ENCODE measurements around the gene ALPP. TPM values are rescaled to one million over a fixed set of nuclear protein-coding genes. Genes with fewer than 3 reads are reported as not detected.
"Not testable (repeated sequence)": the region's sequence is repeated elsewhere in the genome, so short reads cannot be mapped to it uniquely, and the experiment has no call there.

The ALPP gene
- total and polyA plus RNA-seq, 2 donors (not counting 1 experiment from before 2014, with no cell fraction given) = not detected

GRCh38 chr2:232365621-232366321, 12.8 kb upstream of the ALPP start:
- H3K4me3 Mint-ChIP-seq = no peak overlapping the region
- H4K20me1 ChIP-seq (ENCODE audit: control insufficient read depth, insufficient read depth, low read length, poor library complexity, severe bottlenecking) = no peaks in the 10 kb centered on the region
- 74% methylated on average over 18 of the region's 20 CpGs for WGBS (ENCODE audit: insufficient coverage)
- POLR2A ChIA-PET = no interaction called here
- peaks cover 0 to 14% (median 0%) of the 10 kb centered on the region in 3 donors for H3K9me3 ChIP-seq (ENCODE audit: control extremely low read depth in 1 of 3, control insufficient read depth in 2 of 3, insufficient read depth in 1 of 3, low read length in 2 of 3)
- no peak overlapping the region for H3K27ac ChIP-seq (ENCODE audit: low read length in 2 of 2)
- CTCF ChIA-PET = no interaction called here
- no peak overlapping the region for H3K4me3 ChIP-seq (ENCODE audit: control extremely low read depth in 1 of 5, extremely low read depth in 1 of 5, insufficient read depth in 1 of 5, low read depth in 2 of 5, low read length in 4 of 5)
- H3K4me2 ChIP-seq (replicated peaks; ENCODE audit: low read depth, low read length, poor library complexity, severe bottlenecking) = no peak overlapping the region
- TF ChIP-seq CTCF (IDR thresholded peaks at IDR 0.05) = no peak
- no peak for TF ChIP-seq EZH2 (IDR thresholded peaks at IDR 0.05; ENCODE audit: borderline replicate concordance, insufficient read depth, low read depth, low read length, poor library complexity, severe bottlenecking)
- no peaks in the 10 kb centered on the region for H3K36me3 ChIP-seq (replicated peaks in 1 of 2; ENCODE audit: control extremely low read depth in 1 of 2, control insufficient read depth in 1 of 2, extremely low read depth in 1 of 2, insufficient read depth in 2 of 2, low read length in 1 of 2)
- ATAC-seq (ENCODE audit: low read depth) (peak; percentile 39), DNase-seq (no peak)
- no peak overlapping the region for H3K9ac ChIP-seq (ENCODE audit: low read length)
- intact Hi-C loops (cut with micrococcal nuclease) = no loop called here
- no peaks in the 10 kb centered on the region for H3K9me3 Mint-ChIP-seq (ENCODE audit: insufficient read depth)
- no peak overlapping the region for H3K27ac Mint-ChIP-seq
- H3K4me1 Mint-ChIP-seq = peaks cover 13% of the 10 kb centered on the region
- H3K27me3 Mint-ChIP-seq = peaks cover 3% of the 10 kb centered on the region
- no peaks in the 10 kb centered on the region for H3K79me2 ChIP-seq (ENCODE audit: control insufficient read depth, insufficient read depth, low read length)
- peaks cover 10% of the 10 kb centered on the region in 2 donors for H3K4me1 ChIP-seq (ENCODE audit: control insufficient read depth in 2 of 2, insufficient read depth in 2 of 2, low read length in 2 of 2)
- H2AFZ ChIP-seq (ENCODE audit: insufficient read depth, low read depth, low read length, poor library complexity, severe bottlenecking) = no peak overlapping the region
- H3K27me3 ChIP-seq (replicated peaks in 1 of 4; ENCODE audit: control extremely low read depth in 1 of 4, control insufficient read depth in 3 of 4, insufficient read depth in 4 of 4, low read length in 3 of 4) = peaks cover 0 to 2% (median 0%) of the 10 kb centered on the region in 4 experiments

- H3K4me3 ChIP-seq (ENCODE audit: control extremely low read depth in 1 of 5, extremely low read depth in 1 of 5, insufficient read depth in 1 of 5, low read depth in 2 of 5, low read length in 4 of 5); H3K27ac Mint-ChIP-seq; DNase-seq; H3K4me3 Mint-ChIP-seq; H3K27me3 ChIP-seq (replicated peaks in 1 of 4; ENCODE audit: control extremely low read depth in 1 of 4, control insufficient read depth in 3 of 4, insufficient read depth in 4 of 4, low read length in 3 of 4); H3K36me3 ChIP-seq (replicated peaks in 1 of 2; ENCODE audit: control extremely low read depth in 1 of 2, control insufficient read depth in 1 of 2, extremely low read depth in 1 of 2, insufficient read depth in 2 of 2, low read length in 1 of 2); H2AFZ ChIP-seq (ENCODE audit: insufficient read depth, low read depth, low read length, poor library complexity, severe bottlenecking); H3K4me2 ChIP-seq (replicated peaks; ENCODE audit: low read depth, low read length, poor library complexity, severe bottlenecking); POLR2A ChIA-PET; ATAC-seq (ENCODE audit: low read depth); H4K20me1 ChIP-seq (ENCODE audit: control insufficient read depth, insufficient read depth, low read length, poor library complexity, severe bottlenecking); H3K27ac ChIP-seq (ENCODE audit: low read length in 2 of 2); H3K27me3 Mint-ChIP-seq; H3K9me3 Mint-ChIP-seq (ENCODE audit: insufficient read depth); H3K9ac ChIP-seq (ENCODE audit: low read length); CTCF ChIA-PET; intact Hi-C loops (cut with micrococcal nuclease); H3K79me2 ChIP-seq (ENCODE audit: control insufficient read depth, insufficient read depth, low read length): not testable (repeated sequence)
- Histone ChIP-seq H3K4me1 (ENCODE audit: control insufficient read depth in 2 of 2, insufficient read depth in 2 of 2, low read length in 2 of 2) (peaks cover 10 to 13% of the 10 kb centered on the region in 2 donors), H3K9me3 (ENCODE audit: control extremely low read depth in 1 of 3, control insufficient read depth in 2 of 3, insufficient read depth in 1 of 3, low read length in 2 of 3) (peaks cover 0 to 14% (median 0%) of the 10 kb centered on the region in 3 donors)
- peaks cover 16% of the 10 kb centered on the region for H3K4me1 Mint-ChIP-seq
- WGBS (ENCODE audit: insufficient coverage) = 90% methylated on average over 6 of the region's 23 CpGs
Observed at GRCh38 chr2:232366461-232366860, 12.1 kb upstream of the ALPP start.
